PFSK-1 (cell line): Measurements from ENCODE around the gene TESMIN.

Experiments
- FOXP2 ChIP-seq: optimal IDR thresholded peaks from 2 replicates; pipeline ENCODE3; 2011; ENCODE audit warnings: borderline replicate concordance, control low read depth, inconsistent platforms; ENCODE audit not compliant: insufficient read depth; ENCODE audit errors: extremely low read length, extremely low read depth
- POLR2AphosphoS5 ChIP-seq: IDR thresholded peaks from 2 replicates; pipeline ENCODE4 v1.6.1; 2012; ENCODE audit warnings: low read depth, mild to moderate bottlenecking, control low read depth, low read length, moderate library complexity
- SIN3A ChIP-seq: IDR thresholded peaks from 2 replicates; pipeline ENCODE4 v1.6.1; 2012; ENCODE audit warnings: mild to moderate bottlenecking, low read length, moderate library complexity, borderline replicate concordance; ENCODE audit not compliant: insufficient read depth
- TAF1 ChIP-seq: IDR thresholded peaks from 2 replicates; pipeline ENCODE4 v1.6.1; 2012; ENCODE audit warnings: low read length, control low read depth, borderline replicate concordance; ENCODE audit not compliant: insufficient read depth
- TF ChIP-seq, protein P1 (sequence below), 2 experiments: IDR thresholded peaks; 2 replicates each; pipeline versions ENCODE4 v1.6.1 to v1.8.0; 2011 to 2012; ENCODE audit warnings: low read depth in 2 of 2, low read length in 2 of 2, control low read depth in 1 of 2, inconsistent platforms in 1 of 2, mild to moderate bottlenecking in 1 of 2, moderate library complexity in 1 of 2; ENCODE audit not compliant: insufficient read depth in 1 of 2

DNA sequence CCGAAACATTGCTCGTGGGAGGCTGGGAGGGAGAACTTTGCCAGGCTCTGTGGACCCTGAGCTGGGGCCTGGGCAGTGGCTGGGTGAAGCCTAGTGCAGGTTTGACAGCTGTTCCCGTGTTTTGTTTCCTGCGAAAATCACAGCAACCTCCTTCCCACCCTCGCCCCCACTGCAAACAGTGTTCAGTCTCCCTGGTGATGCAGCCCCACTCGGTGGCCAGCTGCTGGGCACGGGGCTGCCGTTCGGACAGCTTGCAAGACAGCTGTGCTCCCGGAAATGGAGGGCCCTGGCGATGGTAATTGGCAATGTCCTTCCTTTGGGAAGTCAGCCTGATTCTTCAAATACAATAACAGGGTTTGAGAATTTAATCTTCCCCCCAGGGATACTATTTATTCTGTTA, 77.3 kb downstream of the TESMIN start:
- TF ChIP-seq POLR2AphosphoS5, result no peak
- TF ChIP-seq TAF1, result no peak
- TF ChIP-seq, protein P1, sequence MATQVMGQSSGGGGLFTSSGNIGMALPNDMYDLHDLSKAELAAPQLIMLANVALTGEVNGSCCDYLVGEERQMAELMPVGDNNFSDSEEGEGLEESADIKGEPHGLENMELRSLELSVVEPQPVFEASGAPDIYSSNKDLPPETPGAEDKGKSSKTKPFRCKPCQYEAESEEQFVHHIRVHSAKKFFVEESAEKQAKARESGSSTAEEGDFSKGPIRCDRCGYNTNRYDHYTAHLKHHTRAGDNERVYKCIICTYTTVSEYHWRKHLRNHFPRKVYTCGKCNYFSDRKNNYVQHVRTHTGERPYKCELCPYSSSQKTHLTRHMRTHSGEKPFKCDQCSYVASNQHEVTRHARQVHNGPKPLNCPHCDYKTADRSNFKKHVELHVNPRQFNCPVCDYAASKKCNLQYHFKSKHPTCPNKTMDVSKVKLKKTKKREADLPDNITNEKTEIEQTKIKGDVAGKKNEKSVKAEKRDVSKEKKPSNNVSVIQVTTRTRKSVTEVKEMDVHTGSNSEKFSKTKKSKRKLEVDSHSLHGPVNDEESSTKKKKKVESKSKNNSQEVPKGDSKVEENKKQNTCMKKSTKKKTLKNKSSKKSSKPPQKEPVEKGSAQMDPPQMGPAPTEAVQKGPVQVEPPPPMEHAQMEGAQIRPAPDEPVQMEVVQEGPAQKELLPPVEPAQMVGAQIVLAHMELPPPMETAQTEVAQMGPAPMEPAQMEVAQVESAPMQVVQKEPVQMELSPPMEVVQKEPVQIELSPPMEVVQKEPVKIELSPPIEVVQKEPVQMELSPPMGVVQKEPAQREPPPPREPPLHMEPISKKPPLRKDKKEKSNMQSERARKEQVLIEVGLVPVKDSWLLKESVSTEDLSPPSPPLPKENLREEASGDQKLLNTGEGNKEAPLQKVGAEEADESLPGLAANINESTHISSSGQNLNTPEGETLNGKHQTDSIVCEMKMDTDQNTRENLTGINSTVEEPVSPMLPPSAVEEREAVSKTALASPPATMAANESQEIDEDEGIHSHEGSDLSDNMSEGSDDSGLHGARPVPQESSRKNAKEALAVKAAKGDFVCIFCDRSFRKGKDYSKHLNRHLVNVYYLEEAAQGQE (IDR thresholded peaks at IDR 0.05; ENCODE audit: insufficient read depth in 1 of 2, low read depth in 2 of 2, low read length in 2 of 2), result no peak
- TF ChIP-seq FOXP2, result no peak
- TF ChIP-seq SIN3A, result no peak
